OCI-LY7 (cell line): ENCODE measurements around the gene RASSF10. TPM values are rescaled to one million over a fixed set of nuclear protein-coding genes. Genes with fewer than 3 reads are reported as not detected.

ENCODE experiments used
- BruUV-seq: library from RNA; stranded (reverse); fragments of 400-500 nt; replicated peaks from 2 replicates; lab custom pipeline; 2021; lab: Mats Ljungman, UMichigan
- CTCF ChIA-PET: fragments of 300-600 bp; sonication (Branson Sonifier 250); formaldehyde crosslinking; loops from one replicate; lab custom pipeline; 2022; ENCODE audit warnings: antibody characterized with exemption; ENCODE audit not compliant: unreplicated experiment; lab: Charles Lee
- POLR2A ChIA-PET: fragments of 300-600 bp; sonication (Branson Sonifier 250); formaldehyde crosslinking; loops from one replicate; lab custom pipeline; 2022; ENCODE audit warnings: antibody characterized with exemption; lab: Charles Lee
- DNase-seq: peaks from one replicate; pipeline ENCODE4 v3.0.0-alpha.2; 2015; ENCODE audit warnings: low spot score
- H2AFZ ChIP-seq: fragments of 200-600 bp; sonication (generic), shearing (Covaris generic); 2 replicates; pipeline ENCODE4 v1.6.1; 2014; ENCODE audit warnings: mild to moderate bottlenecking, antibody characterized with exemption, low read length, moderate library complexity
- H3K27ac ChIP-seq: fragments of 200-600 bp; sonication (generic); 2 replicates; pipeline ENCODE4 v1.5.1; 2014; ENCODE audit warnings: mixed run types, low read depth, mild to moderate bottlenecking, moderate library complexity, low read length, inconsistent platforms; ENCODE audit not compliant: poor library complexity, severe bottlenecking
- H3K36me3 ChIP-seq: fragments of 200-600 bp; sonication (generic); 2 replicates; pipeline ENCODE4 v1.6.1; 2014; ENCODE audit warnings: mild to moderate bottlenecking, antibody characterized with exemption, low read length, moderate library complexity, mixed read lengths; ENCODE audit not compliant: insufficient read depth
- H3K4me1 ChIP-seq: fragments of 200-600 bp; sonication (generic); 2 replicates; pipeline ENCODE4 v1.5.1; 2014; ENCODE audit warnings: mild to moderate bottlenecking, low read length; ENCODE audit not compliant: insufficient read depth, poor library complexity, severe bottlenecking
- H3K4me2 ChIP-seq: fragments of 200-600 bp; sonication (generic); 2 replicates; pipeline ENCODE4 v1.6.1; 2014; ENCODE audit warnings: mild to moderate bottlenecking, low read length
- H3K4me3 ChIP-seq: fragments of 200-600 bp; sonication (generic); 2 replicates; pipeline ENCODE4 v1.5.1; 2014; ENCODE audit warnings: mild to moderate bottlenecking, low read depth, low read length; ENCODE audit not compliant: poor library complexity, severe bottlenecking
- H3K79me2 ChIP-seq: fragments of 200-600 bp; sonication (generic); 2 replicates; pipeline ENCODE4 v1.6.1; 2016; ENCODE audit warnings: low read depth, mild to moderate bottlenecking, low read length, moderate library complexity, mixed read lengths; ENCODE audit not compliant: insufficient read depth
- H3K9me2 ChIP-seq: fragments of 200-600 bp; sonication (generic); 2 replicates; pipeline ENCODE4 v1.6.1; 2016; ENCODE audit warnings: mild to moderate bottlenecking, low read length, mixed read lengths; ENCODE audit not compliant: insufficient read depth
- H3K9me3 ChIP-seq: fragments of 200-600 bp; sonication (generic); 2 replicates; pipeline ENCODE4 v1.6.1; 2014; ENCODE audit warnings: mild to moderate bottlenecking, mixed run types, low read length, mixed read lengths
- H4K20me1 ChIP-seq: fragments of 200-600 bp; sonication (generic); 2 replicates; pipeline ENCODE4 v1.6.1; 2014; ENCODE audit warnings: mild to moderate bottlenecking, antibody characterized with exemption, low read length, moderate library complexity, mixed read lengths; ENCODE audit not compliant: insufficient read depth
- CTCF ChIP-seq: fragments of 200-600 bp; sonication (generic); conservative IDR thresholded peaks from 2 replicates; pipeline ENCODE4 v1.5.1; 2014; ENCODE audit warnings: mild to moderate bottlenecking, antibody characterized with exemption, low read length, moderate library complexity, mixed read lengths
- EZH2phosphoT487 ChIP-seq: fragments of 200-600 bp; sonication (generic); IDR thresholded peaks from 2 replicates; pipeline ENCODE4 v1.6.1; 2018; ENCODE audit warnings: low read depth, borderline replicate concordance, mild to moderate bottlenecking, mixed run types, antibody characterized with exemption, low read length, moderate library complexity, mixed read lengths
- intact Hi-C: fragments of 100-400 bp; cut with micrococcal nuclease; formaldehyde crosslinking; loops from one replicate; pipeline ENCODE4 v1.10.0; 2022; ENCODE audit not compliant: unreplicated experiment
- total RNA-seq, 2 experiments: library from RNA; depleted of rRNA in 1 of 2; stranded (reverse); fragments of >200 nt in 1 of 2; shearing (Covaris generic) in 1 of 2; gene quantifications; 2 replicates each; pipeline ENCODE4 v1.2.3, GENCODE V29; 2014 to 2022

RASSF10 gene
- total RNA-seq, 2 experiments from 2014 or later: not detected

GRCh38 chr11:12991426-12991825 lies 17.7 kb upstream of the RASSF10 start:
- Histone ChIP-seq H3K36me3 (no peaks in the 10 kb centered on the region), H3K9me2 (no peaks in the 10 kb centered on the region), H2AFZ (no peak overlapping the region), H3K79me2 (no peaks in the 10 kb centered on the region), H3K4me3 (no peak overlapping the region), H4K20me1 (no peaks in the 10 kb centered on the region), H3K9me3 (no peaks in the 10 kb centered on the region), H3K4me2 (no peak overlapping the region), H3K27ac (no peak overlapping the region), H3K4me1 (no peaks in the 10 kb centered on the region)
- ChIA-PET POLR2A (no interaction called here), CTCF (interaction anchor here (0.5 kb wide), 1 partner anchor 1402 kb away, joined by 3 read pairs; no protein-coding TSS in a partner anchor)
- TF ChIP-seq CTCF (no peak), EZH2phosphoT487 (no peak)
- no TSS peak for BruUV-seq
- intact Hi-C loops: no loop called here
- no peak for DNase-seq

- POLR2A ChIA-PET: no interaction called here
- Histone ChIP-seq H3K27ac (no peak overlapping the region), H3K79me2 (no peaks in the 10 kb centered on the region), H3K9me2 (no peaks in the 10 kb centered on the region), H2AFZ (no peak overlapping the region), H3K9me3 (no peaks in the 10 kb centered on the region), H3K4me1 (no peaks in the 10 kb centered on the region), H3K4me2 (no peak overlapping the region), H3K36me3 (no peaks in the 10 kb centered on the region), H3K4me3 (no peak overlapping the region), H4K20me1 (no peaks in the 10 kb centered on the region)
- intact Hi-C loops: no loop called here
- no peak for DNase-seq
- BruUV-seq: no TSS peak
- CTCF ChIA-PET: no interaction called here
- no peak for TF ChIP-seq CTCF
- TF ChIP-seq EZH2phosphoT487: no peak
Observed at GRCh38 chr11:12993626-12994025, 15.5 kb upstream of the RASSF10 start.

- no peak overlapping the region for H2AFZ ChIP-seq
- intact Hi-C loops: no loop called here
- no peak for DNase-seq
- no peaks in the 10 kb centered on the region for H3K9me2 ChIP-seq
- no peaks in the 10 kb centered on the region for H3K4me1 ChIP-seq
- CTCF ChIA-PET: no interaction called here
- no peaks in the 10 kb centered on the region for H3K9me3 ChIP-seq
- H4K20me1 ChIP-seq: no peaks in the 10 kb centered on the region
- BruUV-seq: no TSS peak
- POLR2A ChIA-PET: no interaction called here
- no peak overlapping the region for H3K4me2 ChIP-seq
- TF ChIP-seq EZH2phosphoT487: no peak
- TF ChIP-seq CTCF: no peak
- H3K36me3 ChIP-seq: no peaks in the 10 kb centered on the region
- no peaks in the 10 kb centered on the region for H3K79me2 ChIP-seq
- no peak overlapping the region for H3K4me3 ChIP-seq
- H3K27ac ChIP-seq: no peak overlapping the region
Observed at GRCh38 chr11:12994476-12994875, 14.6 kb upstream of the RASSF10 start.
